Peyer's patch (tissue), 4 donors: Measurements from ENCODE around the gene HEATR9.

Experiments used
- CTCF ChIP-seq, 6 experiments: fragments of 450-650 bp in 4 of 6; fragments of 200-600 bp in 2 of 6; sonication (generic) in 1 of 6; IDR thresholded peaks; one replicate each; pipeline ENCODE4 v1.5.1; 2017 to 2019; ENCODE audit warnings: antibody characterized with exemption in 6 of 6, mild to moderate bottlenecking in 3 of 6, moderate library complexity in 1 of 6
- POLR2A ChIP-seq, 2 donors: fragments of 450-650 bp; IDR thresholded peaks; one replicate each; pipeline ENCODE4 v1.5.1; 2017; ENCODE audit warnings: antibody characterized with exemption in 2 of 2, mild to moderate bottlenecking in 2 of 2, moderate library complexity in 2 of 2

GRCh38 chr17:35889241-35889640 is 20.6 kb upstream of the HEATR9 start:
- no peak for TF ChIP-seq POLR2A (IDR thresholded peaks at IDR 0.05)
- no peak for TF ChIP-seq CTCF (IDR thresholded peaks at IDR 0.05)
